SK-N-SH treated with all-trans-retinoic acid at 6 μM for 48 hours (cell line): ENCODE data around the gene PRKCI.

Experiments used
- ATAC-seq: fragments of 200-7000 bp; cut with Tn5 transposase; 3 replicates; pipeline ENCODE4 v1.9.1; 2020; ENCODE audit warnings: mild to moderate bottlenecking, moderate library complexity
- ARNTL ChIP-seq: fragments of 450-650 bp; formaldehyde crosslinking; IDR thresholded peaks from 2 replicates; pipeline ENCODE4 v1.5.0; 2020; ENCODE audit warnings: low read depth, mild to moderate bottlenecking, moderate library complexity, borderline replicate concordance
- BACH2 ChIP-seq: fragments of 250-450 bp; sonication (Bioruptor Pico); IDR thresholded peaks from 2 replicates; pipeline ENCODE4 v1.9.0; 2021; ENCODE audit warnings: mild to moderate bottlenecking, borderline replicate concordance
- CREB5 ChIP-seq: fragments of 250-450 bp; sonication (Bioruptor Pico); IDR thresholded peaks from 2 replicates; pipeline ENCODE4 v1.5.1; 2020; ENCODE audit warnings: low read depth, mild to moderate bottlenecking, moderate library complexity
- CSDC2 ChIP-seq: fragments of 250-450 bp; sonication (Bioruptor Pico); IDR thresholded peaks from 2 replicates; pipeline ENCODE4 v1.5.0; 2020; ENCODE audit warnings: mild to moderate bottlenecking, moderate library complexity
- CSRNP3 ChIP-seq: fragments of 250-450 bp; sonication (Bioruptor Pico); IDR thresholded peaks from 2 replicates; pipeline ENCODE4 v1.5.1; 2021; ENCODE audit warnings: mild to moderate bottlenecking, moderate library complexity
- ESRRG ChIP-seq: fragments of 250-450 bp; sonication (Bioruptor Pico); IDR thresholded peaks from 2 replicates; pipeline ENCODE4 v1.6.1; 2021; ENCODE audit warnings: mild to moderate bottlenecking
- GLIS3 ChIP-seq: fragments of 250-450 bp; sonication (Bioruptor Pico); IDR thresholded peaks from 2 replicates; pipeline ENCODE4 v1.5.0; 2020; ENCODE audit warnings: mild to moderate bottlenecking, moderate library complexity
- OSR1 ChIP-seq: fragments of 250-450 bp; sonication (Bioruptor Pico); IDR thresholded peaks from 2 replicates; pipeline ENCODE4 v1.8.0; 2022; ENCODE audit warnings: moderate library complexity, mild to moderate bottlenecking, inconsistent platforms
- PPARA ChIP-seq: fragments of 250-450 bp; sonication (Bioruptor Pico); IDR thresholded peaks from 2 replicates; pipeline ENCODE4 v1.5.0; 2020; ENCODE audit warnings: mild to moderate bottlenecking, borderline replicate concordance
- RARB ChIP-seq: fragments of 250-450 bp; sonication (Bioruptor Pico); IDR thresholded peaks from 2 replicates; pipeline ENCODE4 v1.8.0; 2021; ENCODE audit warnings: mild to moderate bottlenecking, moderate library complexity
- SNAI2 ChIP-seq: fragments of 250-450 bp; sonication (Bioruptor Pico); IDR thresholded peaks from 2 replicates; pipeline ENCODE4 v1.5.0; 2020; ENCODE audit warnings: mild to moderate bottlenecking, moderate library complexity
- TCF4 ChIP-seq: fragments of 250-450 bp; sonication (Bioruptor Pico); IDR thresholded peaks from 2 replicates; pipeline ENCODE4 v1.8.0; 2021; ENCODE audit warnings: mild to moderate bottlenecking, moderate library complexity, borderline replicate concordance
- TOX ChIP-seq: fragments of 250-450 bp; sonication (Bioruptor Pico); IDR thresholded peaks from 2 replicates; pipeline ENCODE4 v1.8.0; 2021; ENCODE audit warnings: mild to moderate bottlenecking, moderate library complexity, borderline replicate concordance
- ZC3H10 ChIP-seq: fragments of 250-450 bp; sonication (Bioruptor Pico); IDR thresholded peaks from 2 replicates; pipeline ENCODE4 v1.5.1; 2021; ENCODE audit warnings: mild to moderate bottlenecking, moderate library complexity
- ZFP3 ChIP-seq: fragments of 250-450 bp; sonication (Bioruptor Pico); IDR thresholded peaks from 2 replicates; pipeline ENCODE4 v1.5.0; 2020; ENCODE audit warnings: mild to moderate bottlenecking, moderate library complexity
- ZFP30 ChIP-seq: fragments of 450-650 bp; formaldehyde crosslinking; IDR thresholded peaks from 2 replicates; pipeline ENCODE4 v1.5.0; 2022; ENCODE audit warnings: mild to moderate bottlenecking, moderate library complexity
- ZNF565 ChIP-seq: fragments of 450-650 bp; formaldehyde crosslinking; conservative IDR thresholded peaks from 2 replicates; pipeline ENCODE4 v1.5.0; 2020; ENCODE audit warnings: low read depth, mild to moderate bottlenecking, moderate library complexity
- ZNF70 ChIP-seq: fragments of 450-650 bp; formaldehyde crosslinking; IDR thresholded peaks from 2 replicates; pipeline ENCODE4 v1.5.0; 2020; ENCODE audit warnings: mild to moderate bottlenecking, moderate library complexity
- ZNF8 ChIP-seq: fragments of 450-650 bp; formaldehyde crosslinking; IDR thresholded peaks from 2 replicates; pipeline ENCODE4 v1.5.0; 2020; ENCODE audit warnings: mild to moderate bottlenecking, moderate library complexity
- TF ChIP-seq, protein P1 (sequence below): fragments of 250-450 bp; sonication (Bioruptor Pico); IDR thresholded peaks from 2 replicates; pipeline ENCODE4 v1.5.0; 2020; ENCODE audit warnings: mild to moderate bottlenecking, moderate library complexity
- TF ChIP-seq, protein P2 (sequence below): fragments of 250-450 bp; sonication (Bioruptor Pico); IDR thresholded peaks from 2 replicates; pipeline ENCODE4 v1.8.0; 2021; ENCODE audit warnings: low read depth, mild to moderate bottlenecking, moderate library complexity, borderline replicate concordance
- TF ChIP-seq, protein P3 (sequence below): fragments of 250-450 bp; sonication (Bioruptor Pico); IDR thresholded peaks from 2 replicates; pipeline ENCODE4 v1.8.0; 2020; ENCODE audit warnings: mild to moderate bottlenecking, moderate library complexity, borderline replicate concordance

The PRKCI gene

DNA sequence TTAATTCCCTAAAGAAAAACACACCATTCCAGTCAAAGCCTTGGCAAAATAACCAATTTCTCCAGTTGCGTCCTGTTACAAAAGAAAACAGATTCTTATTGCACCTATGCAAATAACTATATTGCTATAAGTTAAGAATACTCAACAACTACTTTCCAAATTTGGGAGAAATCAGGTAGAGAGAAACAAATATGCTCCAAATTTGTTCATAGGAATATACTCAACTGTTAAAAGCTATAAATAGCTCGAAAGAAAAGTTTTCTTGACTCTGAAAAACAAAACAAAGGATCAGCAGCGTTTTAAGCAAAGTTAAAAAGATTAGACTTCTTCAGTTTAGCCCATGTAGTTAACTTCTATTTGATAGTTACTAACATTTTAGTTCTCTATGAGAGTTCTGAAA, 115.2 kb downstream of the PRKCI start:
- no peak for TF ChIP-seq ZFP30
- no peak for TF ChIP-seq CSDC2
- TF ChIP-seq ZC3H10 (CRISPR knock-in tag), result no peak
- TF ChIP-seq GLIS3, result no peak
- TF ChIP-seq CREB5 (CRISPR knock-in tag), result no peak
- no peak for TF ChIP-seq BACH2 (CRISPR knock-in tag)
- TF ChIP-seq, protein P1, sequence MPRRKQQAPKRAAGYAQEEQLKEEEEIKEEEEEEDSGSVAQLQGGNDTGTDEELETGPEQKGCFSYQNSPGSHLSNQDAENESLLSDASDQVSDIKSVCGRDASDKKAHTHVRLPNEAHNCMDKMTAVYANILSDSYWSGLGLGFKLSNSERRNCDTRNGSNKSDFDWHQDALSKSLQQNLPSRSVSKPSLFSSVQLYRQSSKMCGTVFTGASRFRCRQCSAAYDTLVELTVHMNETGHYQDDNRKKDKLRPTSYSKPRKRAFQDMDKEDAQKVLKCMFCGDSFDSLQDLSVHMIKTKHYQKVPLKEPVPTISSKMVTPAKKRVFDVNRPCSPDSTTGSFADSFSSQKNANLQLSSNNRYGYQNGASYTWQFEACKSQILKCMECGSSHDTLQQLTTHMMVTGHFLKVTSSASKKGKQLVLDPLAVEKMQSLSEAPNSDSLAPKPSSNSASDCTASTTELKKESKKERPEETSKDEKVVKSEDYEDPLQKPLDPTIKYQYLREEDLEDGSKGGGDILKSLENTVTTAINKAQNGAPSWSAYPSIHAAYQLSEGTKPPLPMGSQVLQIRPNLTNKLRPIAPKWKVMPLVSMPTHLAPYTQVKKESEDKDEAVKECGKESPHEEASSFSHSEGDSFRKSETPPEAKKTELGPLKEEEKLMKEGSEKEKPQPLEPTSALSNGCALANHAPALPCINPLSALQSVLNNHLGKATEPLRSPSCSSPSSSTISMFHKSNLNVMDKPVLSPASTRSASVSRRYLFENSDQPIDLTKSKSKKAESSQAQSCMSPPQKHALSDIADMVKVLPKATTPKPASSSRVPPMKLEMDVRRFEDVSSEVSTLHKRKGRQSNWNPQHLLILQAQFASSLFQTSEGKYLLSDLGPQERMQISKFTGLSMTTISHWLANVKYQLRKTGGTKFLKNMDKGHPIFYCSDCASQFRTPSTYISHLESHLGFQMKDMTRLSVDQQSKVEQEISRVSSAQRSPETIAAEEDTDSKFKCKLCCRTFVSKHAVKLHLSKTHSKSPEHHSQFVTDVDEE (CRISPR knock-in tag), result no peak
- TF ChIP-seq TOX, result no peak
- TF ChIP-seq, protein P2, sequence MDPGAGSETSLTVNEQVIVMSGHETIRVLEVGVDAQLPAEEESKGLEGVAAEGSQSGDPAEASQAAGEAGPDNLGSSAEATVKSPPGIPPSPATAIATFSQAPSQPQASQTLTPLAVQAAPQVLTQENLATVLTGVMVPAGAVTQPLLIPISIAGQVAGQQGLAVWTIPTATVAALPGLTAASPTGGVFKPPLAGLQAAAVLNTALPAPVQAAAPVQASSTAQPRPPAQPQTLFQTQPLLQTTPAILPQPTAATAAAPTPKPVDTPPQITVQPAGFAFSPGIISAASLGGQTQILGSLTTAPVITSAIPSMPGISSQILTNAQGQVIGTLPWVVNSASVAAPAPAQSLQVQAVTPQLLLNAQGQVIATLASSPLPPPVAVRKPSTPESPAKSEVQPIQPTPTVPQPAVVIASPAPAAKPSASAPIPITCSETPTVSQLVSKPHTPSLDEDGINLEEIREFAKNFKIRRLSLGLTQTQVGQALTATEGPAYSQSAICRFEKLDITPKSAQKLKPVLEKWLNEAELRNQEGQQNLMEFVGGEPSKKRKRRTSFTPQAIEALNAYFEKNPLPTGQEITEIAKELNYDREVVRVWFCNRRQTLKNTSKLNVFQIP (CRISPR knock-in tag), result no peak
- no peak for TF ChIP-seq ZNF8 (CRISPR knock-in tag)
- no peak for TF ChIP-seq PPARA
- no peak for TF ChIP-seq OSR1
- TF ChIP-seq ZFP3 (CRISPR knock-in tag), result no peak
- TF ChIP-seq, protein P3, sequence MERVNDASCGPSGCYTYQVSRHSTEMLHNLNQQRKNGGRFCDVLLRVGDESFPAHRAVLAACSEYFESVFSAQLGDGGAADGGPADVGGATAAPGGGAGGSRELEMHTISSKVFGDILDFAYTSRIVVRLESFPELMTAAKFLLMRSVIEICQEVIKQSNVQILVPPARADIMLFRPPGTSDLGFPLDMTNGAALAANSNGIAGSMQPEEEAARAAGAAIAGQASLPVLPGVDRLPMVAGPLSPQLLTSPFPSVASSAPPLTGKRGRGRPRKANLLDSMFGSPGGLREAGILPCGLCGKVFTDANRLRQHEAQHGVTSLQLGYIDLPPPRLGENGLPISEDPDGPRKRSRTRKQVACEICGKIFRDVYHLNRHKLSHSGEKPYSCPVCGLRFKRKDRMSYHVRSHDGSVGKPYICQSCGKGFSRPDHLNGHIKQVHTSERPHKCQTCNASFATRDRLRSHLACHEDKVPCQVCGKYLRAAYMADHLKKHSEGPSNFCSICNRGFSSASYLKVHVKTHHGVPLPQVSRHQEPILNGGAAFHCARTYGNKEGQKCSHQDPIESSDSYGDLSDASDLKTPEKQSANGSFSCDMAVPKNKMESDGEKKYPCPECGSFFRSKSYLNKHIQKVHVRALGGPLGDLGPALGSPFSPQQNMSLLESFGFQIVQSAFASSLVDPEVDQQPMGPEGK (CRISPR knock-in tag), result no peak
- no peak for TF ChIP-seq RARB (CRISPR knock-in tag)
- no peak for TF ChIP-seq ESRRG (CRISPR knock-in tag)
- TF ChIP-seq ZNF565, result no peak
- no peak for TF ChIP-seq SNAI2 (CRISPR knock-in tag)
- no peak for TF ChIP-seq CSRNP3
- no peak for ATAC-seq

GRCh38 chr3:170338690-170339340, 116.6 kb downstream of the PRKCI start:
- ATAC-seq, result no peak
- no peak for TF ChIP-seq CSRNP3
- no peak for TF ChIP-seq ZNF565
- no peak for TF ChIP-seq ESRRG (CRISPR knock-in tag)
- TF ChIP-seq ZNF70 (CRISPR knock-in tag), result no peak
- no peak for TF ChIP-seq TOX
- no peak for TF ChIP-seq CREB5 (CRISPR knock-in tag)
- no peak for TF ChIP-seq OSR1
- TF ChIP-seq SNAI2 (CRISPR knock-in tag), result no peak
- no peak for TF ChIP-seq GLIS3
- TF ChIP-seq BACH2 (CRISPR knock-in tag), result no peak
- no peak for TF ChIP-seq ZC3H10 (CRISPR knock-in tag)
- TF ChIP-seq, protein P1 (CRISPR knock-in tag), result no peak
- TF ChIP-seq TCF4 (CRISPR knock-in tag), result no peak
- TF ChIP-seq ARNTL (CRISPR knock-in tag), result no peak
- no peak for TF ChIP-seq ZFP3 (CRISPR knock-in tag)
